Ovary (tissue), 3 donors: ENCODE data around the gene MAP4K4.

Source experiments
- CTCF ChIP-seq, 3 donors: fragments of 450-650 bp in 2 of 3; fragments of 200-600 bp in 1 of 3; IDR thresholded peaks; one replicate each; pipeline versions ENCODE4 v1.5.1 to v1.8.0; 2016 to 2022; ENCODE audit warnings: antibody characterized with exemption in 3 of 3, mild to moderate bottlenecking in 1 of 3
- EP300 ChIP-seq: sonication (generic); formaldehyde crosslinking; IDR thresholded peaks from one replicate; pipeline ENCODE4 v1.6.1; 2017; ENCODE audit warnings: antibody characterized with exemption
- POLR2A ChIP-seq: fragments of 450-650 bp; IDR thresholded peaks from one replicate; pipeline ENCODE4 v1.6.1; 2017; ENCODE audit warnings: antibody characterized with exemption, mild to moderate bottlenecking, moderate library complexity
- donor health status: DM: no; HTN: no; CAD: no.

DNA sequence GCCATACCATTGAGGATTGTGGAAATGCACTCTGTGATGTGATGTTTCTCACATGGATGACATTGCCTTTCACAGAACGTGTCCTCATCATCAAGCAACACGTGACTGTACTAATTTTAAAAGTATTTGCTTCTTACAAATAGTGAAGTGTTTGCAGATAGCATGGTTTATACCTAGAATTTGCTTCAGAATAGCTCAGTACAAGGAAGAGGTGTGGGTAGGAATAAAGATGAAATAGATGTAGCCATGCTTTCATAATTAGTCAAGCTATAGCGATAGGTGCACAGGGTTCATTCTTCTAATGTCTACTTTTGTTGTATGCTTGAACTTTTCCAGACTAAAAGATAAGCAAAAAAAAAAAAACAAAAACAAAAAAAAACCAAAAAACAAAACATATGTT lies 27.5 kb downstream of the MAP4K4 start:
- no peak for TF ChIP-seq POLR2A
- no peak for TF ChIP-seq CTCF (IDR thresholded peaks at IDR 0.05)
- TF ChIP-seq EP300 = no peak
